Naive thymus-derived CD4-positive, alpha-beta T cell (primary cell): ENCODE results near the gene TAS2R38. TPM values are rescaled to one million over a fixed set of nuclear protein-coding genes. Genes with fewer than 3 reads are reported as not detected.

Source experiments
- ATAC-seq: fragments of 150-1000 bp; cut with Tn5 transposase; 2 replicates; pipeline ENCODE4 v1.10.0; 2021; ENCODE audit warnings: mild to moderate bottlenecking, moderate library complexity
- CTCF ChIA-PET: fragments of 350-600 bp; sonication (Branson Sonifier 250); formaldehyde crosslinking; loops from one replicate; lab custom pipeline; 2021; ENCODE audit warnings: antibody characterized with exemption; lab: Charles Lee
- POLR2A ChIA-PET: fragments of 350-600 bp; sonication (Branson Sonifier 250); formaldehyde crosslinking; loops from one replicate; lab custom pipeline; 2021; ENCODE audit warnings: antibody characterized with exemption, inconsistent platforms; lab: Charles Lee
- DNase-seq, 9 donors: peaks; one replicate each; pipeline versions ENCODE4 v3.0.0 to v3.0.0-alpha.2; 2020 to 2022; ENCODE audit warnings: mixed read lengths in 1 of 9
- H3K27ac ChIP-seq: one replicate; pipeline ENCODE4 v1.7.0; 2013; ENCODE audit warnings: mild to moderate bottlenecking, low read depth, low read length, moderate library complexity
- H3K27me3 ChIP-seq, 2 donors: one replicate each; pipeline ENCODE4 v1.7.0; 2013; ENCODE audit warnings: low read length in 2 of 2, mild to moderate bottlenecking in 2 of 2, moderate library complexity in 2 of 2; ENCODE audit not compliant: control insufficient read depth in 2 of 2, insufficient read depth in 2 of 2
- H3K36me3 ChIP-seq, 3 experiments: 1 replicate in 2 of 3; 2 replicates in 1 of 3; pipeline ENCODE4 v1.7.0; 2013; ENCODE audit warnings: low read length in 3 of 3, mild to moderate bottlenecking in 3 of 3, moderate library complexity in 1 of 3; ENCODE audit not compliant: insufficient read depth in 3 of 3, control insufficient read depth in 2 of 3
- H3K4me1 ChIP-seq, 2 donors: one replicate each; pipeline ENCODE4 v1.7.0; 2013; ENCODE audit warnings: low read length in 2 of 2, mild to moderate bottlenecking in 2 of 2, moderate library complexity in 1 of 2; ENCODE audit not compliant: control insufficient read depth in 2 of 2, insufficient read depth in 2 of 2
- H3K4me3 ChIP-seq: 2 replicates; pipeline ENCODE4 v1.7.0; 2013; ENCODE audit warnings: mild to moderate bottlenecking, low read length
- H3K9me3 ChIP-seq, 3 experiments: 1 replicate in 2 of 3; 2 replicates in 1 of 3; pipeline ENCODE4 v1.7.0; 2013; ENCODE audit warnings: low read length in 3 of 3; ENCODE audit not compliant: control insufficient read depth in 2 of 3
- H3K27ac Mint-ChIP-seq, 9 donors: one replicate each; pipeline ENCODE4 v1.8.0; 2020 to 2022; ENCODE audit warnings: mixed read lengths in 9 of 9, mild to moderate bottlenecking in 8 of 9, moderate library complexity in 5 of 9, inconsistent platforms in 2 of 9
- H3K27me3 Mint-ChIP-seq, 5 donors: one replicate each; pipeline ENCODE4 v1.8.0; 2021 to 2022; ENCODE audit warnings: mixed read lengths in 5 of 5, mild to moderate bottlenecking in 1 of 5
- H3K36me3 Mint-ChIP-seq, 5 donors: one replicate each; pipeline ENCODE4 v1.8.0; 2020 to 2022; ENCODE audit warnings: mixed read lengths in 5 of 5, mild to moderate bottlenecking in 3 of 5, inconsistent platforms in 1 of 5
- H3K4me1 Mint-ChIP-seq, 7 donors: one replicate each; pipeline ENCODE4 v1.8.0; 2020 to 2022; ENCODE audit warnings: mixed read lengths in 7 of 7, mild to moderate bottlenecking in 3 of 7, inconsistent platforms in 1 of 7
- H3K4me3 Mint-ChIP-seq, 10 donors: one replicate each; pipeline ENCODE4 v1.8.0; 2020 to 2022; ENCODE audit warnings: mild to moderate bottlenecking in 10 of 10, mixed read lengths in 10 of 10, moderate library complexity in 6 of 10, inconsistent platforms in 2 of 10
- H3K9me3 Mint-ChIP-seq, 11 donors: one replicate each; pipeline ENCODE4 v1.8.0; 2020 to 2022; ENCODE audit warnings: mixed read lengths in 11 of 11, mild to moderate bottlenecking in 4 of 11, inconsistent platforms in 1 of 11, moderate library complexity in 1 of 11
- intact Hi-C, 2 donors: fragments of 100-400 bp; cut with micrococcal nuclease; formaldehyde crosslinking; loops; one replicate each; pipeline ENCODE4 v1.15.1; 2023
- polyA plus RNA-seq, 2 donors: library from polyadenylated mRNA; unstranded; fragments of 300-500 nt; fragmentation: Illumina TruSeq; gene quantifications; one replicate each; pipeline ENCODE4 v1.2.3, GENCODE V29; 2021
- total RNA-seq, 6 experiments: library from RNA in 5 of 6; stranded (reverse) in 5 of 6; gene quantifications; 1 replicate in 5 of 6; 2 replicates in 1 of 6; pipeline ENCODE4 v1.2.3 and lab custom pipeline; 2021 to 2026

Gene TAS2R38
- total and polyA plus RNA-seq, 7 experiments from 2014 or later = not detected

DNA sequence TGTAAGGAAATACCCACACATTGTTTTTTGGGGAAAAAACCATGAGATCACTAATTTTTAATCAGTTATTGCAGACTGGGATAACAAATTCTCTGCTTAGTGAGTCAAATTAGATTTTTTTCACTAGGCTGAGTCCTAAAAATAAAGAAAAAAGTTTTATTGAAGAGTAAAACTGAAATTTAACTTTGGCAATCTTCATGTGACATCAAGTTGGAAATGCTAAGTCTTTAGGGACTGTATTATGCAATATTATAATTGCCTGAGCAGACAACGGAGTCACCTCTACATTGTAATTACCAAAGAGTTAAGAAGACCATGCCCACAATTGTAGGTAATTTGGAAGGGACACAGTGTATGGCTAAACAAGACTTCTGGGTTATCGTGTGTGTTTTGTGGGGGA is 24.6 kb downstream of the TAS2R38 start:
- Mint-ChIP-seq H3K27me3 (peaks cover 0 to 16% (median 9%) of the 10 kb centered on the region in 5 donors), H3K36me3 (no peaks in the 10 kb centered on the region), H3K9me3 (no peaks in the 10 kb centered on the region), H3K4me3 (no peak overlapping the region), H3K4me1 (peaks cover 0 to 3% (median 0%) of the 10 kb centered on the region in 7 donors), H3K27ac (no peak overlapping the region)
- ATAC-seq (no peak), DNase-seq (no peak)
- Histone ChIP-seq H3K4me1 (no peaks in the 10 kb centered on the region), H3K9me3 (no peaks in the 10 kb centered on the region), H3K36me3 (no peaks in the 10 kb centered on the region), H3K4me3 (no peak overlapping the region), H3K27ac (no peak overlapping the region), H3K27me3 (no peaks in the 10 kb centered on the region)
- ChIA-PET CTCF (no interaction called here), POLR2A (no interaction called here)
- intact Hi-C loops = no loop called here

DNA sequence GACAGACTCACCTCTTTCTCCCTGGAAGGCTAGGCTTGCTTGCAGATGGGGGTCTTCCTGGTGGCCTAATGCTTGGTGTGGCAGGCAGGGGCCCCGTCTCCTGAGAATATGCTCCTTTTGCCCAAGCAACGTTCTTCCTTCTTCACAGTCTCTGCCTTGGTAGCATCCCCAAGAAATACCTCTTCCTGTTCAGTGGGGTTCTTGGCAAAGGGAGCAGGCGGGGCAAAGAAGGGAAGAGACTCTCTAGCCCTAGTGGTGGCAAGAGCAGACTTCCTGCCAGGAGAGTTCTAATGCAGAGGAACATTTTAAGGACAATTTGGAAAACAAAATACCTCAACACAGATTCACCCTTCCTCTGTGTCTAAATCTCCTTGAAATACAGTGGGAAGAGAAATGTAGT is 26.8 kb downstream of the TAS2R38 start, which contains the start of gene CLEC5A:
Gene CLEC5A, minus strand, starts transcription at position 179 of the 400 bp plus-strand sequence. CDS start 682 bp downstream, outside the sequence.
- H3K36me3 ChIP-seq = no peaks in the 10 kb centered on the region
- POLR2A ChIA-PET = no interaction called here

DNA sequence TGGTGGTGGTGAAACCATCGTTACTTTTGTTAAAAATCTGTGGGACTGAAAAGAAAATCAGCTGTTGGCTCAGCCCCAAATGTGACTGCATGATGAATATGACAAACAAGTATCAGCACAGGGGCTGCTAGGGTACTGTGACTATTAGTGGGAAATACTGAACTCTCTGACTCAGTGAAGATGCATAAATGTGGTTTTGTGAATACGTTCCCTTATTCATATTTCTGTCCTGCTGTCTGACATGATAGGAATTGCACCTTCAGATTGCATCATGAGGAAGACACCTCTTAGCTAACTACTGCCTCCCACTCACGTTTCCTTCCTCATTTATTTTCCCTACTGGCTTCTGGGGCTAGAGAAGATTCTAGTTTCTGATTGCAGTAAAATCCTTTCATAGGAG is 28.2 kb downstream of the TAS2R38 start:
- intact Hi-C loops = no loop called here
- H3K36me3 Mint-ChIP-seq = peaks cover 0 to 12% (median 7%) of the 10 kb centered on the region in 5 donors
- Histone ChIP-seq H3K36me3 (no peaks in the 10 kb centered on the region), H3K9me3 (no peaks in the 10 kb centered on the region), H3K27me3 (no peaks in the 10 kb centered on the region), H3K4me3 (no peak overlapping the region), H3K4me1 (no peaks in the 10 kb centered on the region), H3K27ac (no peak overlapping the region)
- peaks cover 6 to 22% (median 12%) of the 10 kb centered on the region in 11 donors for H3K9me3 Mint-ChIP-seq
- no peak for DNase-seq
- ATAC-seq = peak; percentile 85
- ChIA-PET CTCF (no interaction called here), POLR2A (no interaction called here)
- H3K27ac Mint-ChIP-seq = no peak overlapping the region
- peaks cover 0 to 1% (median 0%) of the 10 kb centered on the region in 7 donors for H3K4me1 Mint-ChIP-seq
- H3K27me3 Mint-ChIP-seq = peaks cover 0 to 17% (median 11%) of the 10 kb centered on the region in 5 donors
- H3K4me3 Mint-ChIP-seq = no peak overlapping the region

More for the DNA sequence above, 26.8 kb downstream of the TAS2R38 start, which contains the start of gene CLEC5A:
- Mint-ChIP-seq H3K27ac (no peak within 1 kb of the TSS), H3K4me3 (no peak within 1 kb of the TSS), H3K4me1 (peaks cover 0 to 3% (median 0%) of the 10 kb centered on the region in 7 donors), H3K9me3 (peaks cover 0 to 8% (median 3%) of the 10 kb centered on the region in 11 donors), H3K36me3 (peaks cover 0 to 4% (median 0%) of the 10 kb centered on the region in 5 donors), H3K27me3 (peaks cover 0 to 16% (median 11%) of the 10 kb centered on the region in 5 donors)
- ATAC-seq (no peak), DNase-seq (no peak)
- no peak within 1 kb of the TSS for H3K4me3 ChIP-seq
- H3K27me3 ChIP-seq = no peaks in the 10 kb centered on the region
- H3K9me3 ChIP-seq = no peaks in the 10 kb centered on the region
- H3K4me1 ChIP-seq = no peaks in the 10 kb centered on the region
- CTCF ChIA-PET = no interaction called here
- intact Hi-C loops = no loop called here
- no peak within 1 kb of the TSS for H3K27ac ChIP-seq

DNA sequence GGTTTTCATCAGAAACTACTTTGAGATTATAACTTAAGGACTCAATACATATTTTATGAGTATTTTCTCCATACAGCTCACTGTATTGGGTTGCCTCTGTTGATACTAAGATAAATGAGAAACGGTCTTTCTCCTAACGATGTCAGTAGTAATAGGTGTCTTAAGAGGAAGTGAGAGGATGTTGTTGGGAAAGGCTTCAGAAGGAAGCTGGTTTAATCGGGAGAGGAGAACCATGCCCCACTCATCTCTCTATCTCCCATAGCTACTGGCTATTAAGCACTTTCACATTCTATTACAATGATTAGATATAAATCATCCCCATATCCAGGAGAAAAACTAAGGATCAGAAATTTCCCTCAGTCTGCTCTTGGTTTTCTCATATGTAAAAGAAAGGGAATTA is 28.8 kb downstream of the TAS2R38 start:
- CTCF ChIA-PET = no interaction called here
- intact Hi-C loops = no loop called here

DNA sequence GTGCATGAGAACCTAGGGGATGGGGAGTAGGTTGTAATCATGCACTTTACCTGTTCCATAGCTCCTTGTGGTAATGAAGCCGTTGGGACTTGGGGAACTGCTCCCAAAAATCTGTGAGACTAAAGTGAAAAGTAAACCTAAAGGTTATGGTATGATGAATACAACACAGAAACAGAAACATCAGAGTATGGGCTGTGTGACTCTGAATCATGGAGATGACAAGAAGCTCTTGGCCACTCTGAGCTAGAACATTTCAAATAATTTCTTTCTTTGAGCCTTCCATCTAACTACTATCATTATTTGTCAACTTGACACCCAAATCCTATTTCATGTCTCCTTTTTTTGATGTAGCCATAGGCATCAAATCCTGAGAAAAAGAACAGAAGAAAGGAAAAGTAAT is 29.7 kb downstream of the TAS2R38 start:
- intact Hi-C loops = no loop called here
- Histone ChIP-seq H3K27ac (no peak overlapping the region), H3K4me3 (no peak overlapping the region), H3K27me3 (no peaks in the 10 kb centered on the region), H3K4me1 (no peaks in the 10 kb centered on the region), H3K36me3 (no peaks in the 10 kb centered on the region), H3K9me3 (no peaks in the 10 kb centered on the region)
- H3K4me1 Mint-ChIP-seq = peaks cover 0 to 1% (median 0%) of the 10 kb centered on the region in 7 donors
- POLR2A ChIA-PET = no interaction called here
- peaks cover 6 to 36% (median 21%) of the 10 kb centered on the region in 11 donors for H3K9me3 Mint-ChIP-seq
- DNase-seq (no peak), ATAC-seq (no peak)
- no peak overlapping the region for H3K4me3 Mint-ChIP-seq
- peaks cover 0 to 17% (median 6%) of the 10 kb centered on the region in 5 donors for H3K27me3 Mint-ChIP-seq
- peaks cover 0 to 12% (median 7%) of the 10 kb centered on the region in 5 donors for H3K36me3 Mint-ChIP-seq
- H3K27ac Mint-ChIP-seq = no peak overlapping the region
- CTCF ChIA-PET = no interaction called here

More for the DNA sequence above, 28.8 kb downstream of the TAS2R38 start:
- Mint-ChIP-seq H3K27me3 (peaks cover 0 to 17% (median 6%) of the 10 kb centered on the region in 5 donors), H3K4me3 (no peak overlapping the region), H3K36me3 (peaks cover 0 to 12% (median 7%) of the 10 kb centered on the region in 5 donors), H3K27ac (no peak overlapping the region), H3K9me3 (peaks cover 6 to 28% (median 16%) of the 10 kb centered on the region in 11 donors), H3K4me1 (peaks cover 0 to 1% (median 0%) of the 10 kb centered on the region in 7 donors)
- H3K27me3 ChIP-seq = no peaks in the 10 kb centered on the region
- peak; percentile 41 for ATAC-seq
- no peak overlapping the region for H3K27ac ChIP-seq
- H3K4me1 ChIP-seq = no peaks in the 10 kb centered on the region
- H3K36me3 ChIP-seq = no peaks in the 10 kb centered on the region
- H3K9me3 ChIP-seq = no peaks in the 10 kb centered on the region
- DNase-seq = no peak
- POLR2A ChIA-PET = no interaction called here
- no peak overlapping the region for H3K4me3 ChIP-seq

DNA sequence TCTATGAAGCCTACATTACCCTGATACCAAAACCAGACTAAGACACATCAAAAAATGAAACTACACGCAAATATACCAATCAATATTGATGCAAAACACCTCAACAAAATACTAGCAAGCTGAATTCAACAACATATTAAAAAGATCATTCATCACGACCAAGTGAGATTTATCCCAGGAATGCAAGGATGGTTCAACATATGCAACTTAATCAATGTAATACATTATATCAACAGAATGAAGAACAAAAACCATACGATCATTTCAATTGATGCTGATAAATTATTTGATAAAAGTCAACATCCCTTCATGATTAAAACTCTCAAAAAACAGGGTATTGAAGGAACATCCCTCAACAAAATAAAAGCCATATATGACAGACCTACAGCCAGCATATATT is 32.5 kb downstream of the TAS2R38 start:
- no peak overlapping the region for H3K4me3 ChIP-seq
- H3K4me3 Mint-ChIP-seq = no peak overlapping the region
- H3K27me3 Mint-ChIP-seq = peaks cover 0 to 14% (median 8%) of the 10 kb centered on the region in 5 donors
- no peaks in the 10 kb centered on the region for H3K9me3 ChIP-seq
- no peak for ATAC-seq
- ChIA-PET CTCF (no interaction called here), POLR2A (no interaction called here)
- no peaks in the 10 kb centered on the region for H3K36me3 ChIP-seq
- H3K4me1 Mint-ChIP-seq = peaks cover 0 to 1% (median 0%) of the 10 kb centered on the region in 7 donors
- H3K27ac ChIP-seq = no peak overlapping the region
- peaks cover 6 to 39% (median 23%) of the 10 kb centered on the region in 11 donors for H3K9me3 Mint-ChIP-seq
- intact Hi-C loops = no loop called here
- H3K36me3 Mint-ChIP-seq = peaks cover 0 to 12% (median 7%) of the 10 kb centered on the region in 5 donors
- no peak for DNase-seq
- H3K27ac Mint-ChIP-seq = no peak overlapping the region
- no peaks in the 10 kb centered on the region for H3K27me3 ChIP-seq
- no peaks in the 10 kb centered on the region for H3K4me1 ChIP-seq

DNA sequence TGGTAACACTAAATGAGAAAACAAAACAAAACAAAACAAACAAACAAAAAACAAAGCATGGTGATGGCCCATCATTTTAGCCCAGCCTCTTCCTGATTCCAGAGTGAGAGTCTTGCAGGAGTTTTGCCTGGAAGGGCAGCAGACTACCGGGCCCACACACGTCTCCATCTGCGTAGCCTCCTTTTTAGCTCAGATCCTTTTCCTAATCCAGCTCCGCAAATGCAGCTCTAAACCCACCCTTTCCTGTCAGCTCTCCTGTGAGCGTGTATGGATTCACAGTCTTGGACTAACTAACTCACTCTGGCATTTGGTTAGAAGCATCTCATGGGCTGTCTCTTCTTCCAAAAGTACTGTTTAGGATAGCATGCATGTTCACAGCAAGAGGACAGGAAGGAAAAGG is 43.4 kb downstream of the TAS2R38 start:
- ChIA-PET POLR2A (no interaction called here), CTCF (no interaction called here)
- Histone ChIP-seq H3K9me3 (no peaks in the 10 kb centered on the region), H3K36me3 (no peaks in the 10 kb centered on the region), H3K27me3 (no peaks in the 10 kb centered on the region), H3K4me3 (no peak overlapping the region), H3K27ac (no peak overlapping the region), H3K4me1 (no peaks in the 10 kb centered on the region)
- intact Hi-C loops = no loop called here
- Mint-ChIP-seq H3K27me3 (peaks cover 0 to 39% (median 11%) of the 10 kb centered on the region in 5 donors), H3K27ac (no peak overlapping the region), H3K36me3 (peaks cover 0 to 7% (median 0%) of the 10 kb centered on the region in 5 donors), H3K4me3 (no peak overlapping the region), H3K9me3 (peaks cover 0 to 20% (median 6%) of the 10 kb centered on the region in 11 donors), H3K4me1 (peaks cover 0 to 6% (median 0%) of the 10 kb centered on the region in 7 donors)
- ATAC-seq (no peak), DNase-seq (no peak)
